HCT116 (cell line): ENCODE data around the gene FARSA. TPM values are rescaled to one million over a fixed set of nuclear protein-coding genes. Genes with fewer than 3 reads are reported as not detected.
"Not testable (repeated sequence)": the region's sequence is repeated elsewhere in the genome, so short reads cannot be mapped to it uniquely, and the experiment has no call there.

Experiments used
- ATAC-seq: fragments of 200-7000 bp; cut with Tn5 transposase; 2 replicates; pipeline ENCODE4 v1.9.1; 2020; ENCODE audit warnings: mild to moderate bottlenecking, moderate library complexity
- BruUV-seq: library from RNA; stranded (reverse); fragments of 400-500 nt; replicated peaks from 2 replicates; lab custom pipeline; 2021; lab: Mats Ljungman, UMichigan
- CTCF ChIA-PET: fragments of 300-600 bp; sonication (Branson Sonifier 250); formaldehyde crosslinking; loops from one replicate; lab custom pipeline; 2021; ENCODE audit warnings: antibody characterized with exemption; lab: Charles Lee
- POLR2A ChIA-PET: fragments of 300-600, 350-600 bp; sonication (Branson Sonifier 250); formaldehyde crosslinking; loops from one replicate; lab custom pipeline; 2021; ENCODE audit warnings: antibody characterized with exemption; lab: Charles Lee
- RAD21 ChIA-PET, 2 experiments: fragments of 300-600 bp; sonication (Branson Sonifier 250); formaldehyde crosslinking; loops; one replicate each; lab custom pipeline; 2023; ENCODE audit warnings: low total read pairs in 2 of 2; ENCODE audit not compliant: uncharacterized antibody in 2 of 2, unreplicated experiment in 2 of 2, low non-redundant PET in 1 of 2; lab: Charles Lee
- DNase-seq: peaks from one replicate; pipeline ENCODE4 v3.0.0-alpha.2; 2010; ENCODE audit warnings: low read depth, low spot score
- H2AFZ ChIP-seq: fragments of 200-600 bp; shearing (Covaris generic), sonication (generic); 2 replicates; pipeline ENCODE4 v1.6.1; 2017; ENCODE audit warnings: low read depth, mixed run types, mixed read lengths, antibody characterized with exemption, low read length; ENCODE audit not compliant: poor library complexity, severe bottlenecking
- H3K27ac ChIP-seq: 2 replicates; pipeline ENCODE4 v1.5.1; 2012; ENCODE audit warnings: low read depth, low read length
- H3K27me3 ChIP-seq: fragments of 200-600 bp; sonication (generic); 2 replicates; pipeline ENCODE4 v1.6.1; 2016; ENCODE audit warnings: mixed run types, low read length, mixed read lengths; ENCODE audit not compliant: insufficient read depth
- H3K36me3 ChIP-seq, 2 experiments: fragments of 200-500 bp in 1 of 2; fragments of 200-600 bp in 1 of 2; sonication (Bioruptor generic) in 1 of 2; sonication (generic) in 1 of 2; 2 replicates each; pipeline versions ENCODE4 v1.5.1 to v1.6.1; 2014 to 2016; ENCODE audit warnings: low read length in 2 of 2, inconsistent platforms in 1 of 2, mixed read lengths in 1 of 2, mixed run types in 1 of 2; ENCODE audit not compliant: insufficient read depth in 2 of 2, control insufficient read depth in 1 of 2
- H3K4me1 ChIP-seq, 2 experiments: fragments of 200-600 bp in 1 of 2; sonication (generic) in 1 of 2; 2 replicates each; pipeline versions ENCODE4 v1.5.1 to v1.6.1; 2012 to 2017; ENCODE audit warnings: low read length in 2 of 2, inconsistent platforms in 1 of 2, mild to moderate bottlenecking in 1 of 2, mixed read lengths in 1 of 2, mixed run types in 1 of 2, moderate library complexity in 1 of 2; ENCODE audit not compliant: insufficient read depth in 2 of 2, control insufficient read depth in 1 of 2
- H3K4me2 ChIP-seq: fragments of 200-600 bp; sonication (generic); 2 replicates; pipeline ENCODE4 v1.6.1; 2017; ENCODE audit warnings: mixed run types, low read length, mixed read lengths
- H3K4me3 ChIP-seq, 2 experiments: fragments of 200-600 bp in 1 of 2; sonication (generic) in 1 of 2; replicated peaks in 1 of 2; 2 replicates each; pipeline ENCODE4 v1.5.1; 2011 to 2016; ENCODE audit warnings: low read length in 2 of 2, control low read depth in 1 of 2, low read depth in 1 of 2, mild to moderate bottlenecking in 1 of 2, mixed read lengths in 1 of 2, mixed run types in 1 of 2
- H3K79me2 ChIP-seq: fragments of 200-600 bp; sonication (generic); 2 replicates; pipeline ENCODE4 v1.6.1; 2017; ENCODE audit warnings: mild to moderate bottlenecking, mixed run types, low read length, moderate library complexity, mixed read lengths; ENCODE audit not compliant: insufficient read depth
- H3K9ac ChIP-seq: fragments of 200-600 bp; sonication (generic); 2 replicates; pipeline ENCODE4 v1.6.1; 2016; ENCODE audit warnings: low read length, mixed read lengths
- H3K9me2 ChIP-seq: fragments of 200-600 bp; sonication (generic), shearing (Covaris generic); 2 replicates; pipeline ENCODE4 v1.6.1; 2017; ENCODE audit warnings: mixed run types, mild to moderate bottlenecking, moderate library complexity; ENCODE audit not compliant: insufficient read depth
- H3K9me3 ChIP-seq, 2 experiments: fragments of 200-500 bp in 1 of 2; fragments of 200-600 bp in 1 of 2; sonication (Bioruptor generic) in 1 of 2; sonication (generic) in 1 of 2; 2 replicates each; pipeline ENCODE4 v1.6.1; 2014 to 2017; ENCODE audit warnings: low read length in 2 of 2, mixed read lengths in 2 of 2, inconsistent platforms in 1 of 2, low read depth in 1 of 2, mild to moderate bottlenecking in 1 of 2, mixed run types in 1 of 2, moderate library complexity in 1 of 2; ENCODE audit not compliant: control insufficient read depth in 1 of 2, insufficient read depth in 1 of 2
- H4K20me1 ChIP-seq: fragments of 200-600 bp; sonication (generic), shearing (Covaris generic); 2 replicates; pipeline ENCODE4 v1.6.1; 2017; ENCODE audit warnings: mixed run types, mild to moderate bottlenecking, moderate library complexity; ENCODE audit not compliant: insufficient read depth
- FOSL1 ChIP-seq: IDR thresholded peaks from 2 replicates; pipeline ENCODE4 v1.6.1; 2012; ENCODE audit warnings: low read depth
- RAD21 ChIP-seq: IDR thresholded peaks from 2 replicates; pipeline ENCODE4 v1.6.1; 2012; ENCODE audit warnings: low read depth, mild to moderate bottlenecking
- SIN3A ChIP-seq: IDR thresholded peaks from 2 replicates; pipeline ENCODE4 v1.6.1; 2012; ENCODE audit warnings: low read depth
- ZNF274 ChIP-seq: fragments of 200-500 bp; sonication (Bioruptor generic); IDR thresholded peaks from 2 replicates; pipeline ENCODE4 v1.6.1; 2014; ENCODE audit warnings: mild to moderate bottlenecking, low read depth, low read length, inconsistent platforms
- intact Hi-C: fragments of 100-400 bp; cut with micrococcal nuclease; formaldehyde crosslinking; loops from 2 replicates; pipeline ENCODE4 v1.10.0; 2022
- total RNA-seq: library from RNA; stranded (reverse); gene quantifications from one replicate; pipeline ENCODE4 v1.2.1, GENCODE V29; 2021; ENCODE audit not compliant: unreplicated experiment
- TF ChIP-seq, protein P1 (sequence below): IDR thresholded peaks from 2 replicates; pipeline ENCODE4 v1.6.1; 2012
- TF ChIP-seq, protein P2 (sequence below): IDR thresholded peaks from 2 replicates; pipeline ENCODE4 v1.6.1; 2011; ENCODE audit warnings: mild to moderate bottlenecking, low read length, moderate library complexity; ENCODE audit not compliant: insufficient replicate concordance; ENCODE audit errors: extremely low read depth

The FARSA gene
- total RNA-seq, 1 experiment from 2014 or later = 129 TPM

DNA sequence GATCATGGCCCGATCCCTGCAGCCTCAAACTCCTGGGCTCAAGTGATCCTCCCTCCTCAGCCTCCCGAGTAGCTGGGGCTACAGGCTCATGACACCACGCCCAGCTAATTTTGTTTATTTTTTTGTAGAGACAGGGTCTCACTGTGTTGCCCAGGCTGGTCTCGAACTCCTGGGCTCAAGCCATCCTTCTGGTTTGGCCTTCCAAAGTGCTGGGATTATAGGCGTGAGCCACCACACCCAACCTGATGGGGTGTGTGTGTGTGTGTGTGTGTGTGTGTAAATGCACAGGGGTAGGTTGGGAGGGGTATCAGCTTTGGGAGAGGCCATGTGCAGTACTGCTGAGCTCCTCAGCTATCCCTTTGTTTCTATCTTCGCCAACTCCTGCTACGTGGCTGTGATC is 42.6 kb upstream of the FARSA start:
- peaks cover 0 to 13% of the 10 kb centered on the region in 2 experiments; a peak in 1 of 4 replicates for H3K4me1 ChIP-seq
- intact Hi-C loops = loop anchor here (5.0 to 10.0 kb wide), 2 partner anchors 361 to 619 kb away; no protein-coding TSS in a partner anchor
- H3K9me3 ChIP-seq, ATAC-seq, H3K27me3 ChIP-seq, H3K4me3 ChIP-seq, H3K36me3 ChIP-seq, H3K4me2 ChIP-seq, H3K27ac ChIP-seq, BruUV-seq, RAD21 ChIA-PET, H4K20me1 ChIP-seq, H2AFZ ChIP-seq, H3K79me2 ChIP-seq, DNase-seq, H3K9ac ChIP-seq, H3K9me2 ChIP-seq: not testable (repeated sequence)
- ChIA-PET CTCF (interaction anchor here (0.9 to 8.0 kb wide), 6 partner anchors 11 to 286 kb away, joined by 3 to 94 read pairs (median 20); partner anchors contain the start of gene NACC1), POLR2A (interaction anchor here (1.1 to 2.7 kb wide), 2 partner anchors 85 to 179 kb away, joined by 5 to 8 read pairs; no protein-coding TSS in a partner anchor)

DNA sequence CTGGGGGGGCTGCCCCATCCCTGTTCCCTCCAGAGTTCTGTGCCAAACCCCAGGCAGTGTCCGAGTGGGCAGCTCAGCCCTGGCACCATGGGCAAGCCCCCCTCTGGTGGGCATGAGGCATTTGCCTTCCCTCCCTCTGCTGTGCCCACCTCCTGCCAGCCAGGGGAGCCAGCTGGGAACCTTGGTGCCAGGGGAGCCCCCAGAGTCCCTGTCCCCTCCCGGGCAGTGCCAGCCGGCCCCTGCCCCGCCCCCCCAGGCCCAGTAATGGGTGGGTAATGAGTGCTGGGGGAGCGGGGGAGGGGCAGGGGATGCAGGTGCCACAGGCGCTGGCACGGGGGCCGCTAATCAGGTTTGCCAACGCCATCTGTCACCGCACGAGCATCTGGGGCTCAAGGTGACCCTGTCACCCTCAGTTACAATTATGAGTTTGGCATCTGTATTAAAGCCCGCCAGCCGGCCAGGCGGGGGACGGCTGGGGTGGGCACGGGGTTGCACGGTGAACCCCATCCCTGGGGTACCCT is 41.8 kb upstream of the FARSA start:
- Histone ChIP-seq H4K20me1 (no peaks in the 10 kb centered on the region), H3K4me2 (no peak overlapping the region), H3K27me3 (no peaks in the 10 kb centered on the region), H3K9me3 (no peaks in the 10 kb centered on the region), H3K36me3 (no peaks in the 10 kb centered on the region), H3K4me3 (no peak overlapping the region), H3K79me2 (no peaks in the 10 kb centered on the region), H3K27ac (no peak overlapping the region), H3K4me1 (peaks cover 0 to 13% of the 10 kb centered on the region in 2 experiments; a peak in 1 of 4 replicates), H2AFZ (no peak overlapping the region), H3K9ac (no peak overlapping the region), H3K9me2 (no peaks in the 10 kb centered on the region)
- ChIA-PET CTCF (interaction anchor here (1.4 to 8.0 kb wide), 4 partner anchors 10 to 119 kb away, joined by 8 to 94 read pairs (median 48); no protein-coding TSS in a partner anchor), RAD21 (no interaction called here), POLR2A (no interaction called here)
- ATAC-seq (no peak), DNase-seq (no peak)
- no TSS peak for BruUV-seq
- TF ChIP-seq SIN3A (no peak), ZNF274 (no peak), RAD21 (no peak), FOSL1 (no peak)
- TF ChIP-seq, protein P1, sequence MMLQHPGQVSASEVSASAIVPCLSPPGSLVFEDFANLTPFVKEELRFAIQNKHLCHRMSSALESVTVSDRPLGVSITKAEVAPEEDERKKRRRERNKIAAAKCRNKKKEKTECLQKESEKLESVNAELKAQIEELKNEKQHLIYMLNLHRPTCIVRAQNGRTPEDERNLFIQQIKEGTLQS = no peak
- TF ChIP-seq, protein P2, sequence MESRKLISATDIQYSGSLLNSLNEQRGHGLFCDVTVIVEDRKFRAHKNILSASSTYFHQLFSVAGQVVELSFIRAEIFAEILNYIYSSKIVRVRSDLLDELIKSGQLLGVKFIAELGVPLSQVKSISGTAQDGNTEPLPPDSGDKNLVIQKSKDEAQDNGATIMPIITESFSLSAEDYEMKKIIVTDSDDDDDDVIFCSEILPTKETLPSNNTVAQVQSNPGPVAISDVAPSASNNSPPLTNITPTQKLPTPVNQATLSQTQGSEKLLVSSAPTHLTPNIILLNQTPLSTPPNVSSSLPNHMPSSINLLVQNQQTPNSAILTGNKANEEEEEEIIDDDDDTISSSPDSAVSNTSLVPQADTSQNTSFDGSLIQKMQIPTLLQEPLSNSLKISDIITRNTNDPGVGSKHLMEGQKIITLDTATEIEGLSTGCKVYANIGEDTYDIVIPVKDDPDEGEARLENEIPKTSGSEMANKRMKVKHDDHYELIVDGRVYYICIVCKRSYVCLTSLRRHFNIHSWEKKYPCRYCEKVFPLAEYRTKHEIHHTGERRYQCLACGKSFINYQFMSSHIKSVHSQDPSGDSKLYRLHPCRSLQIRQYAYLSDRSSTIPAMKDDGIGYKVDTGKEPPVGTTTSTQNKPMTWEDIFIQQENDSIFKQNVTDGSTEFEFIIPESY = no peak
- intact Hi-C loops = loop anchor here (5.0 to 10.0 kb wide), 2 partner anchors 362 to 620 kb away; no protein-coding TSS in a partner anchor
